HG03342 (cell line): Measurements from ENCODE around the gene OGT.
"Not testable (repeated sequence)": the region's sequence is repeated elsewhere in the genome, so short reads cannot be mapped to it uniquely, and the experiment has no call there.

ENCODE experiments used
- ATAC-seq: cut with Tn5 transposase; IDR thresholded peaks from one replicate; pipeline ENCODE4 v1.9.1; 2021; ENCODE audit warnings: mild to moderate bottlenecking, moderate library complexity; ENCODE audit not compliant: unreplicated experiment

Gene OGT

GRCh38 chrX:71579990-71580380 lies 47.1 kb downstream of the OGT start:
- no peak for ATAC-seq

GRCh38 chrX:71581210-71581609 lies 48.3 kb downstream of the OGT start:
- no peak for ATAC-seq

- ATAC-seq = no peak
Measured at GRCh38 chrX:71586929-71587328, 54.0 kb downstream of the OGT start.

- ATAC-seq = not testable (repeated sequence)
Measured at GRCh38 chrX:71593210-71593609, 60.3 kb downstream of the OGT start.

- no peak for ATAC-seq
Measured at GRCh38 chrX:71599965-71600364, 67.1 kb downstream of the OGT start.

- ATAC-seq = no peak
Measured at GRCh38 chrX:71603618-71604017, 70.7 kb downstream of the OGT start.

- no peak for ATAC-seq
Measured at GRCh38 chrX:71604141-71604540, 71.2 kb downstream of the OGT start.

- no peak for ATAC-seq
Measured at GRCh38 chrX:71604796-71605568, 72.1 kb downstream of the OGT start.

- no peak for ATAC-seq
Measured at GRCh38 chrX:71606536-71607216, 73.8 kb downstream of the OGT start.

GRCh38 chrX:71607488-71607887 lies 74.6 kb downstream of the OGT start:
- no peak for ATAC-seq

- no peak for ATAC-seq
Measured at GRCh38 chrX:71609095-71609750, 76.3 kb downstream of the OGT start.

GRCh38 chrX:71611736-71612135 lies 78.8 kb downstream of the OGT start:
- ATAC-seq = not testable (repeated sequence)

GRCh38 chrX:71612256-71612655 lies 79.4 kb downstream of the OGT start:
- ATAC-seq = no peak

- ATAC-seq = no peak
Measured at GRCh38 chrX:71615056-71615455, 82.2 kb downstream of the OGT start.

GRCh38 chrX:71615954-71616353 lies 83.0 kb downstream of the OGT start:
- no peak for ATAC-seq

GRCh38 chrX:71616672-71617529 lies 84.0 kb downstream of the OGT start:
- ATAC-seq = no peak

GRCh38 chrX:71617742-71618141 lies 84.8 kb downstream of the OGT start:
- no peak for ATAC-seq

- peak; percentile 41 for ATAC-seq
Measured at GRCh38 chrX:71618303-71618721, 85.4 kb downstream of the OGT start, which contains the start of gene CXCR3. Gene CXCR3, minus strand, starts transcription at chrX:71618511. Its CDS starts 62 bp downstream, at chrX:71618449.

- ATAC-seq = no peak
Measured at GRCh38 chrX:71618787-71619186, 85.9 kb downstream of the OGT start.

GRCh38 chrX:71619193-71619592 lies 86.3 kb downstream of the OGT start:
- no peak for ATAC-seq

GRCh38 chrX:71619986-71620385 lies 87.1 kb downstream of the OGT start:
- no peak for ATAC-seq
